Ishikawa (cell line): Measurements from ENCODE around the gene CPA2.

ENCODE experiments used
- CEBPB ChIP-seq: IDR thresholded peaks from 2 replicates; pipeline ENCODE4 v1.6.1; 2012
- CREB1 ChIP-seq: IDR thresholded peaks from 2 replicates; pipeline ENCODE4 v1.6.1; 2012; ENCODE audit warnings: low read depth
- EGR1 ChIP-seq: IDR thresholded peaks from 2 replicates; pipeline ENCODE4 v1.6.1; 2012
- EP300 ChIP-seq: IDR thresholded peaks from 2 replicates; pipeline ENCODE4 v1.6.1; 2012; ENCODE audit warnings: borderline replicate concordance
- NFIC ChIP-seq: IDR thresholded peaks from 2 replicates; pipeline ENCODE4 v1.6.1; 2012
- RAD21 ChIP-seq: IDR thresholded peaks from 2 replicates; pipeline ENCODE4 v1.6.1; 2012; ENCODE audit warnings: low read depth
- REST ChIP-seq: IDR thresholded peaks from 2 replicates; pipeline ENCODE4 v1.6.1; 2012; ENCODE audit warnings: low read depth, mild to moderate bottlenecking
- TAF1 ChIP-seq: IDR thresholded peaks from 2 replicates; pipeline ENCODE4 v1.6.1; 2012; ENCODE audit warnings: low read depth, mild to moderate bottlenecking
- TEAD4 ChIP-seq: IDR thresholded peaks from 2 replicates; pipeline ENCODE4 v1.6.1; 2012
- YY1 ChIP-seq: IDR thresholded peaks from 2 replicates; pipeline ENCODE4 v1.6.1; 2012; ENCODE audit warnings: low read depth

- TF ChIP-seq EP300 (no peak), CREB1 (no peak), REST (no peak), EGR1 (no peak), CEBPB (no peak), TAF1 (no peak), RAD21 (no peak), TEAD4 (no peak), YY1 (no peak), NFIC (no peak)
Observed at GRCh38 chr7:130289478-130289877, 22.8 kb downstream of the CPA2 start.
